GM18951 (cell line): ENCODE measurements around the gene RTN4R.

ENCODE experiments used
- POLR2A ChIP-seq: IDR thresholded peaks from 4 replicates; pipeline ENCODE4 v1.6.1; 2011; ENCODE audit warnings: mild to moderate bottlenecking; ENCODE audit not compliant: insufficient read length, insufficient read depth; ENCODE audit errors: extremely low read depth
- in situ Hi-C: fragments of 300-500 bp; cut with MboI; formaldehyde crosslinking; loops from one replicate; pipeline ENCODE4 v1.12.0; 2022; ENCODE audit warnings: low sequenced_read_pairs, mixed read lengths, inconsistent platforms; ENCODE audit not compliant: unreplicated experiment

RTN4R gene

DNA sequence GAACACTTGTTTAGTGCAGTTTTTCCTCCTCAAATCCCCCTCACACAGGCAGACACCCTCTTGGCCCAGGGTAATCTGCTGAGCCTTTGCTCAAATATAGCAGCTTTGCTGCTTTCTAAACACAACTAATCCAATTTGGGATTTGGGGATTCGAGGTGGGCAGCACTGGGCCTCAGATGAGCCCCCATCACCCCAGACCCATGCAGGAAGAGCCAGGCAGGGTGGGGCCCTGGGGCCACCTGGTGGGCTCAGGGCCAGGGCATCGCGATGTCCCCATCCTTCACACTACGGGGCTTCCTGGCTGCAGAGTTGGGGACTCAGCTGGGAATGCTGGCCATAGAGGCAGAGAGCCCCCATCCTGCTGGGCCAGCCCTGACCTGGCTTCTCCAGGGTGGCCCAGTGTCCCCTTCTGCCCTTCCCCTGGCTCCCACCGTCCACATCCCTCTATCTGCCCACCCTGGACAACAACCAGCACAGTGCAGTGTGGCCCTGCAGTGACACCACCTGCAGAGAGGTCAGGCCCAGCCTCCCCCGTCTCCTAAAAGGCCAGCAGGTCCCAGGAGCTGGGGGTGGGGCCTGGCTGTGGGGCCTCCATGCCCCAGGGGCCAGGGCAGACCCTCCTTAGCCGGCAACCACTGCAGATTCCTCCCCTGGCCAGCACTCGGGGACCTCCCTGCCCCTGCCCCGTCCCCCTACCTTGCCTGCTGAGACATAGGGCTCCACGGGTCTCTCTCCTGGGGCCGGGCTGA is 60.7 kb downstream of the RTN4R start:
- no peak for TF ChIP-seq POLR2A
- in situ Hi-C loops: no loop called here

DNA sequence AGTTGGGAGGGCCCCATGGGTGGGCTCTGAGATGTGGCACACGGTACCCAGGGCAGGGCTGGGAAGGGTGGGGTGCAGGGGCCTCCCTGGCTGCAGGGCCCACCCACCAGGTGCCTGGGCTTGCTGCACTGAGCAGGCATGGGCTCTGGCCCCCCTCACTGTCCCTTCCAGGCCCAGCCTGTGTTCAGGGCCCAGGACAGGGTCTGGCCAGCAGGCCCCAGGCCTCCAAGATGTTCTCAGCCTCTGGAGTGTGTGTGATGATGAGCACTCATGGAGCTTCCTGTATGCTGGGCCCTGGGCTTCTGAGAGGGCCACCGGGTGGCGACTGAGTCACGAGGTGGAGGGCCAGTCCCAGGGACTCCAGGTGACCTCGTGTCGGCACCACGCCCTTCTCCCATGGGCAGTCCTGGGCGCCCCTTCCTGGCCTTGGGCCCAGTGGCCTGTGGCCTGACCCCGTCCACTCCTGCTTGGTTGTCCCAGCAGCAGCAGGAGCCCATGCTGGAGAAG is 61.4 kb downstream of the RTN4R start:
- in situ Hi-C loops: no loop called here
- TF ChIP-seq POLR2A: no peak

DNA sequence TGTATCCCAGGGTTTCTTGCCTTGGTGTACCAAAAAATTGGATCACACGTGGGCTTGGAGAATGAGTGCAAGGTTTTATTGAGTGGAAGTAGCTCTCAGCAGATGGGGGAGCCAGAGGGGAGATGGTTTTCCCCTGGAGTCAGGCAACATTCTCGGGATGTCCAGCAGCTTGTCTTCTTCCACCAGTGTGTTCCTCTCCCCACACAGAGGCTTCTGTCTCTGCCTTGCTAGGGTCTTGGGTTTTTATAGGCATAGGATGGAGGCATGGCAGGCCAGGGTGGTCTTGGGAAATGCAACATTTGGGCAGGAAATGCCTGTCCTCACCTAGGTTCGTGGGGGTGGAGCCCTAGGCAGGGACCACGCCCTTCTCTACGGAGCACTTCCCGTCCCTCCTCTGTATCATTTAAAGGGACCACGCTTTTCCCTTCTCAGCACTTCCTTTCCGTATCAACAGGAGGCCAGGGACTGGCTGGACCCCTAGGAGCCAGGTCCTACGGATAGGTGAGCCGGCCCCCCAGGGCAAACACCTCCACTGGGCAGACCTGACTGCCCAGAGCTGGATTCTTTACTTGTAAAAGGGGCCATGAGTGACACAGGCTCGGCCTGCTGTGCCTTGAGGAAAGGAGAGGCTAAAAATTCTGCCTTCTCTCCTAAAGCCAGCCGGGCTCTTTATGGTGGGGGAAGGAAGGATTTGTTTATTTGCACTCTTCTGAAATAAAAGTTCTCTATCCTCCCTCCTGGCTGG is 62.0 kb downstream of the RTN4R start:
- in situ Hi-C loops: no loop called here
- TF ChIP-seq POLR2A: no peak

DNA sequence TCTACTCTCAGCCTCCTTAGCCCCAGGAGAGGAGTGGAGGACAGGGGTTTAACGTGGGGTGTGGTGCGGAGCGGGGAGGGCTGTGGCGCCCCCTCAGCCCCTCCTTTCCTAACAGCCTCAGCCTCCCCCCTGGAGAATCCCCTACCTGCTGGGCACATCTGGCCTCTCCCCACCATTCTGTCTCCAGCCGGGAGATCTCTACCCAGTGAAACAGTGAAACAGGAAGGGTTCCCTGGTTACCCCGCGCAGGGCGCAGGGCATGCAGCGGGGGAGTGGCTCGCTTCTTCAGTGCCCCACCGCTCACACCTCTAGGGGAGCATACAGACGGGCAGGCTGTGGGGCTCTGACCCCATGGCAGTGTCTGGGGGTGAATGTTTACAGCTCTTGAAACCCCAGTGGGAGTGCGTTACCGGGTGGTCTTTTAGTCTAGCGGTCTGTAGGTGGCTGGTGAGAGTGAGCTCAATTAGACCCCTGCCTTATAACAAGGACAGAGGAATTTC is 62.6 kb downstream of the RTN4R start:
- no peak for TF ChIP-seq POLR2A
- in situ Hi-C loops: no loop called here

DNA sequence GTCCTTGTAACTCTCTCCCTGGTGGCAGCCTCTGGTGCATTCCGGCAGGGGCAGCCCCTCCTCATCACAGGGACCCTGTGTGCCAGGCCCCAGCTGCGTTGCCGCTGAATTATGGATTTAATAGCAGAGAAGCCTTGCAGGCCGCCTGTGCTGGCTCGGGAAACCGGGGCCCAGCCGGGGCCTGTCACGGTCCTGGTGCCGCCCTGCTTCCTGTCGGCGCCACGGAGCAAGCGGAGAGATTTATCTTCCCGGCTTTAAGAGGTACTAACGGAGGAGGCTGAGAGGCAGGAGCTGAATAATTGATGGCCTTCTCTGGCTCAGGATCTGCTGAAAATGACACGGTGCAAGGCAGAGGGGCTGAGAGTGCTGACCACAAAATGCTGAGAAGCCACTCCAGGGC is 63.3 kb downstream of the RTN4R start:
- TF ChIP-seq POLR2A: no peak

DNA sequence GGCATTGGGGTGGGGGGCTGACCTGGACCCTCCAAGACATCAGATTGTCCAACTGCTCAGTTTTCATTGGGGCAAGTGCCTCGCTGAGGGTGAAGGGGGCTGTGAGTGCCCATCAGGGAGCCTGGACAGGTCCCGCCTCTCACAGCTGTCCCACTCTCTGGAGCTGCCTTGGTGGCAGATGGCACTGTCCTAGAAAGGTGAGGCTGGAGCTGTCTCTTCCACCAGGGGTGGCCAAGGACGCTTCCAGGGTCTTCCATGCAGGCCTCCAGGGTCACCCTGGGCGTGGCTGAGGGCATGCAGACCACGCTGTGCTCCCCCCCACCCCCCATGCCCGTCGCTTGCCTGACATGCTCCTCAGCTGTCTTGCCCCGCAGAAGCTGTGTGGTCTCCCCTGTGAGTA is 63.8 kb downstream of the RTN4R start:
- in situ Hi-C loops: no loop called here
- no peak for TF ChIP-seq POLR2A

More for the DNA sequence above, 63.3 kb downstream of the RTN4R start:
- in situ Hi-C loops: no loop called here

DNA sequence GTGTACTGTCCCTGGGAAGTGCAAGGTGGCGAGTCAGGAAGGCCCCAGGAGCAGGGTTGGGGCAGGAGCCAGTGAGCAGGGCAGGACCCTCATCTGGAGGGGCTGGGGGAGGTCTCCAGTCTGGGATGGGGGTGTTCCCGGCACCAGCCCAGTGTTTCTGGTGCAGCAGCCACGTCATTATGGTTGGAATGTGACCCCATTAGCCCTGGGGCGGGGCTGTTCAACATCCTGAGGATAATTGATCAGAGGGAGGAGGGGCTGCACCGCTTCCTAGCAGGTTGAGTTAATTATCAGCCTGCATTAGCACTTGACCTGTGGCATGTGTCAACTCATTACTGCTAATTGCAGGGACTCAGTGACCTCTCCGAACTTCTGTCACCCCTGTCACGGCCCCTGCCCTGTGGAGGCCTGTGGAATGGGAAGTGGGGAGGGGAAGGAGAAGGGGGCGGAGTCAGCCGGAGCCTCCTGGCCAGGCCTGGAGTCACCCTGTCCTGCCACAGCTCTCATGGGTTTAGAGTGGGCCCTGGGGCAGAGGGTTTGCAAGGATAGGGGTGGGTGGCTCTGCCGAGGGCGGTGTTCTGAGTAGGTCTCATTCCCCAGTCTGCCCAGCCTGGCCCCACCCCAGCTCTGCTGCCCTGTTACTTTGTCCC is 64.4 kb downstream of the RTN4R start:
- in situ Hi-C loops: no loop called here

DNA sequence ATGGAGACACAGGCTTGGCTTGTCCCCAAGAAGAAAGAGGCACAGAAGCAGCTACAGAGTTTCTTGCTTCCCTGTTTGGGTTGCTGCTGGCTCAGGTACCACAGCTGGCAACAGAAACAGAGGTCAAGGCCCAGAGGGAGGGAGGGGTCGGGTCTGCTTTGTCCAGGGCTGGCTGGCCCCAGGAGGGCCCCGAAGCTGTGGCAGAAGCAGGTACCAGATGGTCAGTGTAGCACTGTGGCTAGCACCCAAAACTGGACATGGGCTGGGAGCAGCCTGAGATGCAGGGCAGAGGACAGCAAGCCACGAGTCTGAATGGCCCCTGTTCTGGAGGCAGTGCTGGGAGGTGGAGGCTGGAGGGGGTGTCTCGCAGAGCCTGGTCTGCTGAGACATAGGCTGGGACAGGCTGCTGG is 65.0 kb downstream of the RTN4R start:
- no peak for TF ChIP-seq POLR2A
- in situ Hi-C loops: no loop called here

More for the DNA sequence above, 64.4 kb downstream of the RTN4R start:
- TF ChIP-seq POLR2A: no peak

DNA sequence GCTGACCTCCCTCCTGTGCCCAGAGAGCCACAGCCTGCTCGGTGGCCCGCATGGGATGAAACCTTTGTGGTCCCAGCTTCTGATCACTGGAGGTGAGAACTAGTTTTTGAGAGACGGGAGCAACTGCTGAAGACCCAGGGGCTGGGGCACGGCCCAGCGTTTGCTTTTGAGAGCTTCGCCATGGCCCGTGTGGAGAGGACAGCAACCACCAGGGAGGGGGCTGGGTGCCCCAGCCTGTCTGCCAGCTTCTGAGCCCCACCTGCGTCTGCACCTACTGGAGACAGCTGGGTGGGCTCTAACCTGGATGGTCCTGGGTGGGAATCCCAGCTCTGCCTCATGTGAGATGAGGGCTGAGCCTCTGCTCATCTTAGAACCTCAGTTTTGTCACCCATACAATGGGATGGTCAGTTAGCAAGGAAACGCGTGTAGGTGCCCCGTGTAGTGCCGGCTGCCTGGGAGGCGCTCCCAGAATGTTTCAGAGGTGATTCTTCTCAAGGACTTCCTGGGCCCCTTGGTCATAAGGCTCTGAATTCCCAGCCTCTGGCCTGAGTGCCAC is 66.2 kb downstream of the RTN4R start:
- in situ Hi-C loops: no loop called here
- no peak for TF ChIP-seq POLR2A

DNA sequence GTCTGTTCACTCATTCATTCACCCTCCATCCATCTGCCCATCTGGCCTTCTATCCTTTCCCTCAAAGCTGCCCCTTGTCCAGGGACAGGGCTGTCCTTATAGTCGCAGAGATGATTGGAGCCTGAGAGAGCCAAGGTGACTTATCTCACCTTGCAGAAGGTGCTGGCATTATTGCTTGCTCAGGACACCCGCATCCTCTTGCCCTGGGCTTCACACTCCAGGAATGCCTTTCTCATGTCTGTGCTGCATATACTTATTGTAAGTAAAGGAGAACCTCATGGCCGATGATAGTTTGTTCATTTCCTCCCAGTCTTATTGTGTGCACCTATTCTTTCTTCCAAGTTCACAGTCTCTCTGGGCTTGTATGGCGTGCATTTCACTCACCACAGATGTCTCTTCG is 68.2 kb downstream of the RTN4R start:
- in situ Hi-C loops: no loop called here
- TF ChIP-seq POLR2A: no peak

DNA sequence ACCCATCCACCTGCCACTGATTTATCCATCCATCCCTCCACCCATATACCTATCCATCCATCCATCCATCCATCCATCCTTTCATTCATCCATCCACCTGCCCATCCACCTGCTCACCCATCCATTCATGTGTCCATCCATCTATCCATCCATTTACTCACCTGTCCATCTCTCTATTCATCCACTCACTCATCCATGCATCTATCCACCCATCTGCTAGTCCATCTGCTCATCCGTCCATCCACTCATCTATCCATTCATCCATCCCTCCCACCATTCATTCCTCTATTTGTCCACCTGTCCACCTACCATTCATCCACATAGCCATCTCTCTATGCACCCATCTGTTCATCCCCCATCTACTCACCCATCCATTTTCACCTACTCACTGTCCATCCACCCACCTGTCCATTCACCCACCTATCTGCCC is 68.7 kb downstream of the RTN4R start:
- no peak for TF ChIP-seq POLR2A
- in situ Hi-C loops: no loop called here

DNA sequence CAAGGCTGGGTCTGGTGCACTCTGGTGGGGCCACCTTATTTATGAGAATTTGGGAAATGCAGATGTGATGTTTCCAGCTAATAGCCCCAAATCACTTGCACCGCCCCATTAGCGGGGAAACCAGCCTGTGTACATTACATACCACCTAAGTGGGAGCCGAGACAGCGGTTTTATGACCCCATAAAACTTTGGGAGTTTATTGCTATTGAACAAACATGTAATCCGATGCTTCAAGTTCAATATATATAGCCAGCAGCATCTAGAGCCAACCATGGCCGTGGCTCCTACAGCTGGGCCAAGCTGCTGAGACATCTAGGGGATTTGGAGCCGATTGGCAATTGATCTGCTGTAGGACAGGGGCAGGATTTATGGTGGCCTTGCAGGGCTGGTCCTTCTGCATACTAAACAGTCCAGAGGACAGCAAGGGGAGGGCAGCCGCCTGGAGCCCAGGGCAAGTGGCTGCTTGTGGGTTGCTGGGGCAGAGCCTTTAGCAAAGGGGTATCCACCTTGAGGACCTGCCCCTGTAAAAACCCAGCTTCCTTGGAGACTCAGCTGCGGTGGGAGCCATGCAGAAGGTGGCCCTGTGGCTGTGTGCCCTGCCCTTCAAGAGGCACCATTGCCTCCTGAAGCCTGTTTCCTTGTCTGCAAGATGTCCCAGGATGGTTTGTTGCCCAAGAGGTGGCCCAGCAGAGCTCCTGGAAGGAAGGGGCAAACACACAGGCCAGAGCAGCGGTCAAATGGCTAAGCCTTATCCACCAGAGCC is 69.4 kb downstream of the RTN4R start:
- in situ Hi-C loops: no loop called here
- no peak for TF ChIP-seq POLR2A
